ENCODE results near the gene PFKFB3.

The PFKFB3 gene

DNA sequence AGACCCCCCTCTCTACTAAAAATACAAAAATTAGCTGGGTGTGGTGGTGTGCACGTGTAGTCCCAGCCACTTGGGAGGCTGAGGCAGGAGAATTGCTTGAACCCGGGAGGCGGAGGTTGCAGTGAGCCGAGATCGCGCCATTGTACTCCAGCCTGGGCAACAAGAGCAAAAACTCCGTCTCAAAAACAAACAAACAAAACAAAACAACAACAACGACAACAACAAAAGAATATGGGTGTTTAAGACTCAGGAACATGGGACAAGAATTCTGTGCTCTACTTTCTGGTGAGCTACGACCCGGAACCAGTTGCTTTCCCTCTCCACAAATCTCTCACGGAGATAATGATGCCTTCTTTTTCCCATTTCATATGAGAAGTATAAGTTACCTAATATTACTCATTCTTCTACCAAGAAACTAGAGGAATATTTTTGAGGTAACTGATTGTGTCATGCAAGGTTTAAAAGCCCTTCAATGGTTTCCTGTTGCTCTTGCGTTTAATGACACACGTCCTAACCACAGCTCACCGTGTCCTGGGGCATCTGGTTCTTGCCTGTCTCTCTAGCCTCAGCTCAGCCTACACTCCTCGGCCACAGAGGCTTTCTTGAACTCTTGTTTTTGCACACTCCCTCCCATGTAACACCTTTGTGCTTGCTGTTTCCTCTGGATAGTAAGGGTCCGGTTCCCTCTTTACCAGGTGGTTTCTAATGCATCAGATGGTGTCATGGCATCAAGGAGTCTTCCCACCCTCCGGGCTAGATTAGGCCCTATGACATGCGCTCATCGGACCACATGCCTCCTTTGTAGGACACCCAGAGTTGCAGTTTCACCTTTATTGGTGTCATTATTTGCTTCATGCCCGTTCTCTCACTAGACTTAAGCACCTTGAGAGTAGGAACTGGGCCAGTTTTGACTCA lies 67.5 kb downstream of the PFKFB3 start:
- Histone ChIP-seq H3K27ac (replicated peaks) (no peak overlapping the region), H3K4me3 (replicated peaks; ENCODE audit: insufficient read depth, low read length) (no peak overlapping the region), H3K27me3 (ENCODE audit: insufficient read depth, poor library complexity, severe bottlenecking) (no peaks in the 10 kb centered on the region)
- DNase-seq (ENCODE audit: low read depth in 1 of 2, low spot score in 1 of 2): peak in 1 of 2 experiments; percentile 60
- TF ChIP-seq POLR2AphosphoS5 (IDR thresholded peaks at IDR 0.05; ENCODE audit: low read depth) (peak; percentile 50; the same call in 1 of the 2 replicates), SPI1 (IDR thresholded peaks at IDR 0.05; ENCODE audit: borderline replicate concordance, low read depth) (no peak)

DNA sequence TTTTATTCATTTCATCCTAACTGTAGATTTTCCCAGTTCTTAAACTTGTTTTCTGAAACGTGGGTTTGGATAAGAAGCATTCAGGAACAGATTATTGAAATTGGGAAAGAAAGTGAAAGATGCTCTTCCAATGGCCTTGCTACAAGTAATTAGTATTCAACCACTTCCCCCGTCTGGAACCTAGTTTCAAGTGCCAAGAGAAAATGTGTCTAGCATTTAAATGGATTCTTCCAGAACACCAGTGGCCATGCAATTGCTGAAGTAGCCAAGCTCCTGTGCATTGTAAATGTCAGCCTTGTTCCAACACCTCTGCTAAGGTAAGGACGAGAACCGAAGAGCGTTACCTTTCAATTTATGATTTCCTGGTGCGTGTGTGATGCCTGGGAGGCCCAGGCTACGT lies 68.2 kb downstream of the PFKFB3 start:
- H3K27me3 ChIP-seq (ENCODE audit: insufficient read depth, poor library complexity, severe bottlenecking): no peaks in the 10 kb centered on the region
- no peak for DNase-seq (ENCODE audit: low read depth in 1 of 2, low spot score in 1 of 2)
- H3K4me3 ChIP-seq (replicated peaks; ENCODE audit: insufficient read depth, low read length): no peak overlapping the region
- no peak overlapping the region for H3K27ac ChIP-seq (replicated peaks)
- TF ChIP-seq POLR2AphosphoS5 (IDR thresholded peaks at IDR 0.05; ENCODE audit: low read depth): no peak
- no peak for TF ChIP-seq CTCF (IDR thresholded peaks at IDR 0.05; ENCODE audit: insufficient read depth, low read length)
- no peak for TF ChIP-seq SPI1 (IDR thresholded peaks at IDR 0.05; ENCODE audit: borderline replicate concordance, low read depth)
- TF ChIP-seq REST (IDR thresholded peaks at IDR 0.05; ENCODE audit: insufficient replicate concordance, low read depth): no peak
- no peak for TF ChIP-seq GABPA (IDR thresholded peaks at IDR 0.05; ENCODE audit: low read depth)

- Histone ChIP-seq H3K27ac (replicated peaks) (no peak overlapping the region), H3K27me3 (ENCODE audit: insufficient read depth, poor library complexity, severe bottlenecking) (no peaks in the 10 kb centered on the region), H3K4me3 (replicated peaks; ENCODE audit: insufficient read depth, low read length) (no peak overlapping the region)
- no peak for TF ChIP-seq GABPA (IDR thresholded peaks at IDR 0.05; ENCODE audit: low read depth)
- TF ChIP-seq REST (IDR thresholded peaks at IDR 0.05; ENCODE audit: insufficient replicate concordance, low read depth): no peak
- no peak for TF ChIP-seq CTCF (IDR thresholded peaks at IDR 0.05; ENCODE audit: insufficient read depth, low read length)
- no peak for TF ChIP-seq POLR2AphosphoS5 (IDR thresholded peaks at IDR 0.05; ENCODE audit: low read depth)
- no peak for TF ChIP-seq SPI1 (IDR thresholded peaks at IDR 0.05; ENCODE audit: borderline replicate concordance, low read depth)
- no peak for DNase-seq (ENCODE audit: low read depth in 1 of 2, low spot score in 1 of 2)
Observed at GRCh38 chr10:6271663-6272062, 68.9 kb downstream of the PFKFB3 start.

- no peak overlapping the region for H3K27ac ChIP-seq (replicated peaks)
- no peaks in the 10 kb centered on the region for H3K27me3 ChIP-seq (ENCODE audit: insufficient read depth, poor library complexity, severe bottlenecking)
- no peak overlapping the region for H3K4me3 ChIP-seq (replicated peaks; ENCODE audit: insufficient read depth, low read length)
- no peak for DNase-seq (ENCODE audit: low read depth in 1 of 2, low spot score in 1 of 2)
- TF ChIP-seq GABPA (IDR thresholded peaks at IDR 0.05; ENCODE audit: low read depth) (no peak), POLR2AphosphoS5 (IDR thresholded peaks at IDR 0.05; ENCODE audit: low read depth) (no peak), REST (IDR thresholded peaks at IDR 0.05; ENCODE audit: insufficient replicate concordance, low read depth) (no peak), SPI1 (IDR thresholded peaks at IDR 0.05; ENCODE audit: borderline replicate concordance, low read depth) (no peak), CTCF (IDR thresholded peaks at IDR 0.05; ENCODE audit: insufficient read depth, low read length) (no peak)
Observed at GRCh38 chr10:6272126-6272525, 69.4 kb downstream of the PFKFB3 start.

Measured in HL-60 (cell line).